ENCODE measurements around the gene ANAPC13. TPM values are rescaled to one million over a fixed set of nuclear protein-coding genes. Genes with fewer than 3 reads are reported as not detected.

ANAPC13 gene
- total and polyA plus RNA-seq, 2 of the 4 experiments (the other 2 are of a cell fraction) = 43.4 to 62.9 TPM

DNA sequence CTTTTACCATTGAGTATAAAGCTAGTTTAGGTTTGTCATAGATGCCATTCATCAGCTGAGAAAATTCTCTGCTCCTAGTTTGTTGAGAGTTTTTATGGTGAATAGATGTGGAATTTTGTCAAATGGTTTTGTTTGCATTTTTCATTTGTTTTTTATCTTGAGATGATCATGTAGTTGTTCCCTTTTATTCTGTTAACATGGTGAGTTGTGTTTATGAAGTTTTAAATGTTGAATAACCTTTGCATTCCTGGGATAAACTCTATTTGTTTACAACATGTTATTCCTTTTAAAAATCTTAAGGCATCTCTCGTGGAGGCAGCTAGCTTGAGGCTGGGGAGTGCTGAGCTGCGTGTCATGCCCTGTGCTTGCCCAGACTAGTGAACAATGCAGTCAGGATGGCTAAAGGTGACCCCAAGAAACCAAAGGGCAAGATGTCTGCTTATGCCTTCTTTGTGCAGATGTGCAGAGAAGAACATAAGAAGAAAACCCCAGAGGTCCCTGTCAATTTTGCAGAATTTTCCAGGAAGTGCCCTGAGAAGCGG, 48.5 kb downstream of the ANAPC13 start:
- Histone ChIP-seq H2AK5ac (ENCODE audit: low read depth, low read length) (no peak overlapping the region), H3K23ac (ENCODE audit: low read depth, low read length) (no peak overlapping the region), H4K5ac (ENCODE audit: low read depth, low read length) (no peak overlapping the region; the same call in 1 of the 2 replicates), H4K8ac (ENCODE audit: low read depth in 2 of 2, low read length in 2 of 2) (peak overlapping the region; percentile 25 to 51; a peak in 2 of 4 replicates), H2BK20ac (ENCODE audit: low read depth, low read length) (peak overlapping the region; percentile 80; the same call in 1 of the 2 replicates), H3K79me1 (ENCODE audit: low read depth in 1 of 2, low read length in 2 of 2) (no peaks in the 10 kb centered on the region), H3K4me2 (ENCODE audit: low read depth, low read length) (peak overlapping the region; percentile 20; the same call in 1 of the 2 replicates), H3K56ac (ENCODE audit: extremely low read depth, insufficient read depth, low read length) (0 out of 2 replicates have a peak overlapping the region, but pooled peaks have one; percentile 7), H3K27ac (ENCODE audit: insufficient read depth, low read length) (no peak overlapping the region), H2AK9ac (replicated peaks; ENCODE audit: low read depth, low read length, poor library complexity) (no peak overlapping the region), H3K9ac (ENCODE audit: low read depth, low read length) (no peak overlapping the region; the same call in 1 of the 2 replicates), H4K91ac (ENCODE audit: insufficient read depth, low read depth, low read length) (peak overlapping the region; percentile 58; the same call in 1 of the 2 replicates), H2BK15ac (ENCODE audit: low read depth, low read length) (0 out of 3 replicates have a peak overlapping the region, but pooled peaks have one; percentile 59), H4K20me1 (ENCODE audit: insufficient read depth, low read length) (no peaks in the 10 kb centered on the region), H2BK120ac (ENCODE audit: low read depth, low read length) (peak overlapping the region; percentile 80), H3K14ac (replicated peaks; ENCODE audit: low read depth, low read length) (no peak overlapping the region), H3K4me1 (ENCODE audit: control insufficient read depth, insufficient read depth, low read length) (peaks cover 3% of the 10 kb centered on the region), H3K4me3 (ENCODE audit: insufficient read depth, low read depth, low read length) (no peak overlapping the region), H2AFZ (replicated peaks; ENCODE audit: low read length, poor library complexity) (no peak overlapping the region), H3K18ac (ENCODE audit: low read depth, low read length) (peak overlapping the region; percentile 85; the same call in 1 of the 2 replicates), H3K9me1 (ENCODE audit: insufficient read depth, low read length) (peaks cover 6% of the 10 kb centered on the region; the same call in 1 of the 2 replicates), H3K4ac (ENCODE audit: low read depth, low read length) (no peak overlapping the region), H2BK5ac (ENCODE audit: low read depth, low read length, poor library complexity, severe bottlenecking) (peak overlapping the region; percentile 49), H3K9me3 (ENCODE audit: control insufficient read depth, insufficient read depth, low read length) (no peaks in the 10 kb centered on the region), H3K27me3 (ENCODE audit: control insufficient read depth, insufficient read depth, low read length) (no peaks in the 10 kb centered on the region), H3K36me3 (ENCODE audit: control insufficient read depth, insufficient read depth, low read length) (no peaks in the 10 kb centered on the region)
- intact Hi-C loops (cut with micrococcal nuclease) (no loop called here), in situ Hi-C loops (cut with MboI; ENCODE audit: low sequenced_read_pairs) (no loop called here), dilution Hi-C loops (cut with HindIII; ENCODE audit: low sequenced_read_pairs, unreplicated experiment) (no loop called here)
- POLR2A ChIA-PET (ENCODE audit: unreplicated experiment) = interaction anchor here (1.0 kb wide), 1 partner anchor 9 kb away, joined by 3 read pairs; no protein-coding TSS in a partner anchor
- DNase-seq (no peak), ATAC-seq (ENCODE audit: low read depth) (peak; percentile 86)
- BruUV-seq (replicated peaks) = no TSS peak
- CTCF ChIA-PET = interaction anchor here (0.6 to 1.2 kb wide), 2 partner anchors 12 to 34 kb away, joined by 3 read pairs; no protein-coding TSS in a partner anchor
- WGBS, 2 experiments (ENCODE audit: extremely low coverage in 2 of 2, insufficient read length in 1 of 2) = 100% methylated on average over 1 of the region's 3 CpGs; no CpG with 5 or more reads in 1 of the 2 experiments
- TF ChIP-seq, protein P1, sequence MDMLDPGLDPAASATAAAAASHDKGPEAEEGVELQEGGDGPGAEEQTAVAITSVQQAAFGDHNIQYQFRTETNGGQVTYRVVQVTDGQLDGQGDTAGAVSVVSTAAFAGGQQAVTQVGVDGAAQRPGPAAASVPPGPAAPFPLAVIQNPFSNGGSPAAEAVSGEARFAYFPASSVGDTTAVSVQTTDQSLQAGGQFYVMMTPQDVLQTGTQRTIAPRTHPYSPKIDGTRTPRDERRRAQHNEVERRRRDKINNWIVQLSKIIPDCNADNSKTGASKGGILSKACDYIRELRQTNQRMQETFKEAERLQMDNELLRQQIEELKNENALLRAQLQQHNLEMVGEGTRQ (IDR thresholded peaks at IDR 0.05; ENCODE audit: low read depth, low read length) = no peak
- TF ChIP-seq CHD1 (IDR thresholded peaks at IDR 0.05; ENCODE audit: low read depth, low read length) (no peak), BHLHE40 (IDR thresholded peaks at IDR 0.05; ENCODE audit: low read depth, low read length) (no peak), FOS (IDR thresholded peaks at IDR 0.05; ENCODE audit: low read depth, low read length) (no peak), MAFK (IDR thresholded peaks at IDR 0.05; ENCODE audit: low read depth, low read length) (no peak), MXI1 (IDR thresholded peaks at IDR 0.05; ENCODE audit: borderline replicate concordance, low read depth, low read length) (no peak), CEBPB (IDR thresholded peaks at IDR 0.05; ENCODE audit: low read depth, low read length) (no peak), RFX5 (IDR thresholded peaks at IDR 0.05; ENCODE audit: low read depth, low read length) (no peak), NFE2L2 (IDR thresholded peaks at IDR 0.05; ENCODE audit: low read depth, low read length) (no peak), RCOR1 (IDR thresholded peaks at IDR 0.05; ENCODE audit: insufficient replicate concordance, low read length) (no peak), SMC3 (IDR thresholded peaks at IDR 0.05; ENCODE audit: low read depth, low read length) (no peak), MAZ (IDR thresholded peaks at IDR 0.05; ENCODE audit: borderline replicate concordance, low read depth, low read length) (no peak), POLR2A (IDR thresholded peaks at IDR 0.05; ENCODE audit: low read depth, low read length) (no peak)
- TF ChIP-seq, protein P2, sequence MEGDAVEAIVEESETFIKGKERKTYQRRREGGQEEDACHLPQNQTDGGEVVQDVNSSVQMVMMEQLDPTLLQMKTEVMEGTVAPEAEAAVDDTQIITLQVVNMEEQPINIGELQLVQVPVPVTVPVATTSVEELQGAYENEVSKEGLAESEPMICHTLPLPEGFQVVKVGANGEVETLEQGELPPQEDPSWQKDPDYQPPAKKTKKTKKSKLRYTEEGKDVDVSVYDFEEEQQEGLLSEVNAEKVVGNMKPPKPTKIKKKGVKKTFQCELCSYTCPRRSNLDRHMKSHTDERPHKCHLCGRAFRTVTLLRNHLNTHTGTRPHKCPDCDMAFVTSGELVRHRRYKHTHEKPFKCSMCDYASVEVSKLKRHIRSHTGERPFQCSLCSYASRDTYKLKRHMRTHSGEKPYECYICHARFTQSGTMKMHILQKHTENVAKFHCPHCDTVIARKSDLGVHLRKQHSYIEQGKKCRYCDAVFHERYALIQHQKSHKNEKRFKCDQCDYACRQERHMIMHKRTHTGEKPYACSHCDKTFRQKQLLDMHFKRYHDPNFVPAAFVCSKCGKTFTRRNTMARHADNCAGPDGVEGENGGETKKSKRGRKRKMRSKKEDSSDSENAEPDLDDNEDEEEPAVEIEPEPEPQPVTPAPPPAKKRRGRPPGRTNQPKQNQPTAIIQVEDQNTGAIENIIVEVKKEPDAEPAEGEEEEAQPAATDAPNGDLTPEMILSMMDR (conservative IDR thresholded peaks at IDR 0.05; ENCODE audit: low read depth, low read length) = no peak
- TF ChIP-seq, protein P3, sequence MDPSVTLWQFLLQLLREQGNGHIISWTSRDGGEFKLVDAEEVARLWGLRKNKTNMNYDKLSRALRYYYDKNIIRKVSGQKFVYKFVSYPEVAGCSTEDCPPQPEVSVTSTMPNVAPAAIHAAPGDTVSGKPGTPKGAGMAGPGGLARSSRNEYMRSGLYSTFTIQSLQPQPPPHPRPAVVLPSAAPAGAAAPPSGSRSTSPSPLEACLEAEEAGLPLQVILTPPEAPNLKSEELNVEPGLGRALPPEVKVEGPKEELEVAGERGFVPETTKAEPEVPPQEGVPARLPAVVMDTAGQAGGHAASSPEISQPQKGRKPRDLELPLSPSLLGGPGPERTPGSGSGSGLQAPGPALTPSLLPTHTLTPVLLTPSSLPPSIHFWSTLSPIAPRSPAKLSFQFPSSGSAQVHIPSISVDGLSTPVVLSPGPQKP (IDR thresholded peaks at IDR 0.05; ENCODE audit: borderline replicate concordance, low read depth, low read length) = no peak

Data from IMR-90 (cell line).